22Rv1 (cell line): ENCODE measurements around the gene RFPL4AL1.

Source experiments
- CTCF ChIP-seq: fragments of 450-650 bp; IDR thresholded peaks from 2 replicates; pipeline ENCODE4 v1.5.1; 2017; ENCODE audit warnings: mild to moderate bottlenecking
- ZFX ChIP-seq: fragments of 450-650 bp; IDR thresholded peaks from 2 replicates; pipeline ENCODE4 v1.6.1; 2017; ENCODE audit warnings: antibody characterized with exemption, borderline replicate concordance

- TF ChIP-seq CTCF (no peak), ZFX (no peak)
Measured at GRCh38 chr19:55812449-55812848, 43.5 kb downstream of the RFPL4AL1 start.
